Measurements from ENCODE around the gene FMN1. TPM values are rescaled to one million over a fixed set of nuclear protein-coding genes. Genes with fewer than 3 reads are reported as not detected.

Gene FMN1
- total RNA-seq, 1 donor from 2014 or later = 20.1 TPM

DNA sequence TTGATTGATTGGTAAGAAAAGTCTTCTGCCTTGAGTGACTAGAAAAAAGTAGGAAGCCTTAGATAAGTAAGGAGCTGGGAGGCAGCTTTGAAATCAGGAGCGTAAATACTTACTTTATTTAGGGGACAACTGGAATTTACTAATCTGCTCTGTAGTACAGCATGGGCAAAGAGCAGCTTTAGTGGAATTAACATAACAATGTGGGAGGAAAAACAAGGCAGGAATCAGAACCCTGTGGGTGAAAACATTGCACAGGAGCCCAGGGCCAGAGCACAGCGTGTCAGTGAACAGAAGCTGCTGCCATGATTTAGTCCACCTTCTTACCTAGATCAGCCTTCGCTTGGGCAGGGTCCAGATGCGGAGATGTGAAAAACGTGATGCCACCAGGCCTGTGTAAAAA is 14.6 kb downstream of the FMN1 start:
- intact Hi-C loops (cut with DNase I) = no loop called here
- Histone ChIP-seq H3K4me1 (no peaks in the 10 kb centered on the region), H3K27me3 (no peaks in the 10 kb centered on the region), H3K36me3 (no peaks in the 10 kb centered on the region), H3K9me3 (no peaks in the 10 kb centered on the region), H3K4me3 (no peak overlapping the region), H3K27ac (no peak overlapping the region)
- DNase-seq (ENCODE audit: extremely low spot score in 2 of 2) = no peak
- TF ChIP-seq POLR2A (IDR thresholded peaks at IDR 0.05) = no peak
- TF ChIP-seq, protein P1, sequence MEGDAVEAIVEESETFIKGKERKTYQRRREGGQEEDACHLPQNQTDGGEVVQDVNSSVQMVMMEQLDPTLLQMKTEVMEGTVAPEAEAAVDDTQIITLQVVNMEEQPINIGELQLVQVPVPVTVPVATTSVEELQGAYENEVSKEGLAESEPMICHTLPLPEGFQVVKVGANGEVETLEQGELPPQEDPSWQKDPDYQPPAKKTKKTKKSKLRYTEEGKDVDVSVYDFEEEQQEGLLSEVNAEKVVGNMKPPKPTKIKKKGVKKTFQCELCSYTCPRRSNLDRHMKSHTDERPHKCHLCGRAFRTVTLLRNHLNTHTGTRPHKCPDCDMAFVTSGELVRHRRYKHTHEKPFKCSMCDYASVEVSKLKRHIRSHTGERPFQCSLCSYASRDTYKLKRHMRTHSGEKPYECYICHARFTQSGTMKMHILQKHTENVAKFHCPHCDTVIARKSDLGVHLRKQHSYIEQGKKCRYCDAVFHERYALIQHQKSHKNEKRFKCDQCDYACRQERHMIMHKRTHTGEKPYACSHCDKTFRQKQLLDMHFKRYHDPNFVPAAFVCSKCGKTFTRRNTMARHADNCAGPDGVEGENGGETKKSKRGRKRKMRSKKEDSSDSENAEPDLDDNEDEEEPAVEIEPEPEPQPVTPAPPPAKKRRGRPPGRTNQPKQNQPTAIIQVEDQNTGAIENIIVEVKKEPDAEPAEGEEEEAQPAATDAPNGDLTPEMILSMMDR (IDR thresholded peaks at IDR 0.05) = no peak
- TF ChIP-seq POLR2AphosphoS5 (IDR thresholded peaks at IDR 0.05; ENCODE audit: insufficient read depth in 1 of 2, low read depth in 1 of 2) = no peak

- TF ChIP-seq, protein P1 (IDR thresholded peaks at IDR 0.05) = no peak
- no peak for TF ChIP-seq POLR2A (IDR thresholded peaks at IDR 0.05)
- no peak for TF ChIP-seq POLR2AphosphoS5 (IDR thresholded peaks at IDR 0.05; ENCODE audit: insufficient read depth in 1 of 2, low read depth in 1 of 2)
Observed at GRCh38 chr15:33171202-33171601, 23.3 kb downstream of the FMN1 start.

DNA sequence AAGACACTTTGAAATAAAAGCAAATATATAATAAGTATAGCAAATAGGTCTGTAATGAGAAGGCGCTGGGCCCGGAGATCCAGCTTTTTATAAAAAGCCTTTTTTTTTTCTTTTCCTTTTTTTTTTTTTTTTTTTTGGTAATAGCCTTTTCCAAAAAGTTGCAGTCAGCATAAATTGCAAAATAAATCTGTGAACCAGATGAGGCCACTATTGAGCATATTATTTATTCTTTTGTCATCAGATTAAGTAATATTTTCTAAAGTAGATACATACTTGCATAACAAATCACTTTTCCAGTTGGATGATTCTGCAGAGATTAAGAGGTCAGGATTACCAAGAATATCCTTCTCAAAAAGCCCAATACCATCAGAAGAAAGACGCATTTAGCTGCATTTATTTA is 24.9 kb downstream of the FMN1 start:
- intact Hi-C loops (cut with DNase I) = no loop called here
- Histone ChIP-seq H3K4me1 (no peaks in the 10 kb centered on the region), H3K4me3 (no peak overlapping the region), H3K27me3 (no peaks in the 10 kb centered on the region), H3K9me3 (no peaks in the 10 kb centered on the region), H3K36me3 (no peaks in the 10 kb centered on the region), H3K27ac (no peak overlapping the region)
- DNase-seq (ENCODE audit: extremely low spot score in 2 of 2) = no peak
- TF ChIP-seq POLR2A (IDR thresholded peaks at IDR 0.05) (no peak), POLR2AphosphoS5 (IDR thresholded peaks at IDR 0.05; ENCODE audit: insufficient read depth in 1 of 2, low read depth in 1 of 2) (no peak)
- TF ChIP-seq, protein P1 (IDR thresholded peaks at IDR 0.05) = no peak

More at GRCh38 chr15:33171202-33171601, 23.3 kb downstream of the FMN1 start:
- no peak for DNase-seq (ENCODE audit: extremely low spot score in 2 of 2)
- intact Hi-C loops (cut with DNase I) = no loop called here
- no peaks in the 10 kb centered on the region for H3K27me3 ChIP-seq
- H3K4me3 ChIP-seq = no peak overlapping the region
- H3K36me3 ChIP-seq = no peaks in the 10 kb centered on the region
- no peaks in the 10 kb centered on the region for H3K9me3 ChIP-seq
- no peaks in the 10 kb centered on the region for H3K4me1 ChIP-seq
- H3K27ac ChIP-seq = no peak overlapping the region

GRCh38 chr15:33168444-33168843 is 26.1 kb downstream of the FMN1 start:
- Histone ChIP-seq H3K9me3 (no peaks in the 10 kb centered on the region), H3K27ac (no peak overlapping the region), H3K4me1 (no peaks in the 10 kb centered on the region), H3K36me3 (no peaks in the 10 kb centered on the region), H3K4me3 (no peak overlapping the region), H3K27me3 (no peaks in the 10 kb centered on the region)
- no peak for DNase-seq (ENCODE audit: extremely low spot score in 2 of 2)
- TF ChIP-seq, protein P1 (IDR thresholded peaks at IDR 0.05) = no peak
- no peak for TF ChIP-seq POLR2A (IDR thresholded peaks at IDR 0.05)
- no peak for TF ChIP-seq POLR2AphosphoS5 (IDR thresholded peaks at IDR 0.05; ENCODE audit: insufficient read depth in 1 of 2, low read depth in 1 of 2)
- intact Hi-C loops (cut with DNase I) = no loop called here

- TF ChIP-seq POLR2A (IDR thresholded peaks at IDR 0.05) = no peak
- TF ChIP-seq, protein P1 (IDR thresholded peaks at IDR 0.05) = no peak
- TF ChIP-seq POLR2AphosphoS5 (IDR thresholded peaks at IDR 0.05; ENCODE audit: insufficient read depth in 1 of 2, low read depth in 1 of 2) = no peak
- no peak for DNase-seq (ENCODE audit: extremely low spot score in 2 of 2)
Observed at GRCh38 chr15:33163816-33164215, 30.7 kb downstream of the FMN1 start.

More at GRCh38 chr15:33163816-33164215, 30.7 kb downstream of the FMN1 start:
- H3K27me3 ChIP-seq = no peaks in the 10 kb centered on the region
- H3K36me3 ChIP-seq = no peaks in the 10 kb centered on the region
- H3K9me3 ChIP-seq = no peaks in the 10 kb centered on the region
- H3K27ac ChIP-seq = no peak overlapping the region
- H3K4me3 ChIP-seq = no peak overlapping the region
- intact Hi-C loops (cut with DNase I) = no loop called here
- H3K4me1 ChIP-seq = no peaks in the 10 kb centered on the region

Data from vagina (tissue), 2 donors.